ENCODE measurements around the gene XYLT1. TPM values are rescaled to one million over a fixed set of nuclear protein-coding genes. Genes with fewer than 3 reads are reported as not detected.

The XYLT1 gene
- total RNA-seq, 3 donors from 2014 or later (not counting 1 experiment from before 2014, with no cell fraction given): 40.9 to 55.5 (median 43.8) TPM

DNA sequence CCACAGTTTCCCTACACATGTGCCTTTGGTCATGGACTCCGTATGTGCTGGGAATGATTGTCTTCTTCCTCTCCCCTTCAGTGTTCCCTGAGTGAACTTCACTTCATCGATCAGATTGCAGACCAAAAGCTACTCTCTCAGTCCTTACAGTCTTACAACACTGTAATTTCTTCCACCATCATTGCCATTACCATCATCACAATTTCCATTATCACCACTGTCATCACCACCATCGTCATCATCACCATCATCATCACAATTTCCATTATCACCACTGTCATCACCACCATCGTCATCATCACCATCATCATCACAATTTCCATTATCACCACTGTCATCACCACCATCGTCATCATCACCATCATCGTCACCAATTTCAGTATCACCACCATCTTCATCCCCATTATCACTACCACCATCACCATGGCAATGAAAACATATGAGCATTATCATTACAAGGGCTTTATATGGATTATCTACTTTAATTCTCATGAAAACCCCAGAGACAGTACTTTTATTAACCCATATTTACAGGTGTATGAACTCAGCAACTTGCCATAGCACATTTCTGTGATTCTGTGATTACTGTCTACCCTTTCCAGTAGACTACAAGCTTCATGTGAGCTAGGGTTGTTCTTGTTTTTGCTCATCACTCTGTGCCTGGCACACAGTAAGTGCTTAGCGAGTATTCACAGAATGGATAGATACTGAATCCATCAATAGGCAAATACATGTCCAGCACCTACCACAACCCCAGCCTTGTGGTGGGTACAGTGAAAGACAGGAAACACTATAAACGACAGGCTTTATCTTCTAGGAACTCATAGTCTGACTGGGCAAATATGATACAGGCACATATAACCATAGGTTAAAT is 327.0 kb downstream of the XYLT1 start:
- Histone ChIP-seq H3K36me3 (ENCODE audit: control insufficient read depth, insufficient read depth, low read length) (peaks cover 12% of the 10 kb centered on the region), H3K4me1 (ENCODE audit: control insufficient read depth, insufficient read depth, low read length) (no peaks in the 10 kb centered on the region), H3K27me3 (ENCODE audit: control insufficient read depth, insufficient read depth, low read length) (no peaks in the 10 kb centered on the region), H3K4me3 (ENCODE audit: low read length) (no peak overlapping the region), H3K27ac (ENCODE audit: low read length) (no peak overlapping the region), H3K9me3 (ENCODE audit: control insufficient read depth, insufficient read depth, low read length) (no peaks in the 10 kb centered on the region)
- no peak for ATAC-seq
- DNase-seq: no peak
- WGBS (ENCODE audit: insufficient coverage): 81% methylated on average over 7 of the region's 8 CpGs
- Mint-ChIP-seq H3K4me3 (no peak overlapping the region), H3K27me3 (ENCODE audit: low read depth in 2 of 2) (no peaks in the 10 kb centered on the region), H3K27ac (no peak overlapping the region), H3K9me3 (no peaks in the 10 kb centered on the region), H3K36me3 (no peaks in the 10 kb centered on the region), H3K4me1 (peaks cover 6 to 12% of the 10 kb centered on the region in 2 donors)
- TF ChIP-seq, protein P1, sequence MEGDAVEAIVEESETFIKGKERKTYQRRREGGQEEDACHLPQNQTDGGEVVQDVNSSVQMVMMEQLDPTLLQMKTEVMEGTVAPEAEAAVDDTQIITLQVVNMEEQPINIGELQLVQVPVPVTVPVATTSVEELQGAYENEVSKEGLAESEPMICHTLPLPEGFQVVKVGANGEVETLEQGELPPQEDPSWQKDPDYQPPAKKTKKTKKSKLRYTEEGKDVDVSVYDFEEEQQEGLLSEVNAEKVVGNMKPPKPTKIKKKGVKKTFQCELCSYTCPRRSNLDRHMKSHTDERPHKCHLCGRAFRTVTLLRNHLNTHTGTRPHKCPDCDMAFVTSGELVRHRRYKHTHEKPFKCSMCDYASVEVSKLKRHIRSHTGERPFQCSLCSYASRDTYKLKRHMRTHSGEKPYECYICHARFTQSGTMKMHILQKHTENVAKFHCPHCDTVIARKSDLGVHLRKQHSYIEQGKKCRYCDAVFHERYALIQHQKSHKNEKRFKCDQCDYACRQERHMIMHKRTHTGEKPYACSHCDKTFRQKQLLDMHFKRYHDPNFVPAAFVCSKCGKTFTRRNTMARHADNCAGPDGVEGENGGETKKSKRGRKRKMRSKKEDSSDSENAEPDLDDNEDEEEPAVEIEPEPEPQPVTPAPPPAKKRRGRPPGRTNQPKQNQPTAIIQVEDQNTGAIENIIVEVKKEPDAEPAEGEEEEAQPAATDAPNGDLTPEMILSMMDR (IDR thresholded peaks at IDR 0.05): no peak
- intact Hi-C loops (cut with micrococcal nuclease): no loop called here

DNA sequence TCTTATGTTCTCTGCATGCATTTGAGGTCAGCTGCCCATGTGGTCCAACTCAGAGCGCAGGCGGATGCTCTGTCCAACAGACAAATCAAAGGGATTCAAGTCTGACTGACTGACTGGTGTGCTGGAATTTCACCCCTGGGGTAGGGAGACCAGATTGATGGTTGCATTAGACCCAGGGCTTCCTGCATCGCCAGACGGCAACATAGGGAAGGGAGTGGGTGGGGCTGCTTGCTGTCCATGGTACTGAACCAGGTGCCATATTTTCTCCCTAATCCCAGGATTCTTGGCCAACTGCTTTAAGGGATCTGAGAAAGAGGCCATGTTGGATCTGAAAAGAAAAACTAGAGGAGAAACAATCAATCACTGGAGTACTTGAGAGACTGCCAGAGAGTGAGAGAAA is 332.0 kb downstream of the XYLT1 start:
- no peak overlapping the region for H3K4me3 Mint-ChIP-seq
- Histone ChIP-seq H3K9me3 (ENCODE audit: control insufficient read depth, insufficient read depth, low read length) (no peaks in the 10 kb centered on the region), H3K27me3 (ENCODE audit: control insufficient read depth, insufficient read depth, low read length) (no peaks in the 10 kb centered on the region), H3K27ac (ENCODE audit: low read length) (no peak overlapping the region), H3K4me1 (ENCODE audit: control insufficient read depth, insufficient read depth, low read length) (peaks cover 12% of the 10 kb centered on the region), H3K36me3 (ENCODE audit: control insufficient read depth, insufficient read depth, low read length) (peaks cover 50% of the 10 kb centered on the region), H3K4me3 (ENCODE audit: low read length) (no peak overlapping the region)
- DNase-seq: no peak
- 98% methylated on average over 4 of the region's 4 CpGs for WGBS (ENCODE audit: insufficient coverage)
- intact Hi-C loops (cut with micrococcal nuclease): no loop called here
- TF ChIP-seq, protein P1 (IDR thresholded peaks at IDR 0.05): no peak
- H3K27ac Mint-ChIP-seq: no peak overlapping the region
- peaks cover 30 to 33% of the 10 kb centered on the region in 2 donors for H3K4me1 Mint-ChIP-seq
- no peak for ATAC-seq
- peaks cover 8% of the 10 kb centered on the region for H3K36me3 Mint-ChIP-seq
- H3K27me3 Mint-ChIP-seq (ENCODE audit: low read depth in 2 of 2): no peaks in the 10 kb centered on the region
- no peaks in the 10 kb centered on the region for H3K9me3 Mint-ChIP-seq

DNA sequence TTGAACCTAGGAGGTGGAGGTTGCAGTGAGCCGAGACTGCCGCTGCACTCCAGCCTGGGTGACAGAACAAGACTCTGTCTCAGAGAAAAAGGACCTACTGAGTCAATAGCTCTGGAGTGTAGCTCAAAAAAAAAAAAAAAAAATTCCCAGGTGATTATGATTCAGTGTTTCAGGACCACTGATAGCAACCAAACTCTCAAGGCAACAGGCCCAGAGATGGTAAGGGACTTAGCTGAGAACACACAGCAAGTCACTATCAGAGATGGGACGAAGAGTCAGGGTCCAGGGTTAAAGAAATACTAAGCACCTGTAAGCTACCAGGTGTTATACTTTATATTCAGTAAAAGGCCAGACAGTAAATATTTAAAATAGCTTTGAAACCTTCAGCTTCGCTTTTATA is 335.3 kb downstream of the XYLT1 start:
- H3K4me1 Mint-ChIP-seq: peaks cover 42 to 46% of the 10 kb centered on the region in 2 donors
- no peak overlapping the region for H3K4me3 Mint-ChIP-seq
- H3K4me1 ChIP-seq (ENCODE audit: control insufficient read depth, insufficient read depth, low read length): peaks cover 17% of the 10 kb centered on the region
- H3K27me3 Mint-ChIP-seq (ENCODE audit: low read depth in 2 of 2): no peaks in the 10 kb centered on the region
- H3K9me3 Mint-ChIP-seq: no peaks in the 10 kb centered on the region
- H3K9me3 ChIP-seq (ENCODE audit: control insufficient read depth, insufficient read depth, low read length): no peaks in the 10 kb centered on the region
- H3K27ac Mint-ChIP-seq: no peak overlapping the region
- H3K36me3 ChIP-seq (ENCODE audit: control insufficient read depth, insufficient read depth, low read length): peaks cover 61% of the 10 kb centered on the region
- intact Hi-C loops (cut with micrococcal nuclease): no loop called here
- no peak overlapping the region for H3K27ac ChIP-seq (ENCODE audit: low read length)
- peaks cover 16% of the 10 kb centered on the region for H3K36me3 Mint-ChIP-seq
- 95% methylated on average over 4 of the region's 4 CpGs for WGBS (ENCODE audit: insufficient coverage)
- no peak overlapping the region for H3K4me3 ChIP-seq (ENCODE audit: low read length)
- DNase-seq (no peak), ATAC-seq (no peak)
- no peaks in the 10 kb centered on the region for H3K27me3 ChIP-seq (ENCODE audit: control insufficient read depth, insufficient read depth, low read length)
- TF ChIP-seq, protein P1 (IDR thresholded peaks at IDR 0.05): no peak

Measured in natural killer cell (primary cell).